Epithelial cell of esophagus (primary cell): Measurements from ENCODE around the gene TIGD1.

ENCODE experiments used
- DNase-seq: peaks from one replicate; pipeline ENCODE4 v3.0.0; 2010; ENCODE audit warnings: low read depth
- H3K4me3 ChIP-seq: 2 replicates; pipeline ENCODE4 v1.5.1; 2011; ENCODE audit warnings: mild to moderate bottlenecking, low read length, control low read depth
- TF ChIP-seq, protein P1 (sequence below): IDR thresholded peaks from 2 replicates; pipeline ENCODE4 v1.5.1; 2011; ENCODE audit warnings: low read depth, mild to moderate bottlenecking, low read length, control low read depth, inconsistent platforms; ENCODE audit not compliant: insufficient read depth; ENCODE audit errors: missing control alignments

The TIGD1 gene

GRCh38 chr2:232551250-232551638 is 887 bp upstream of the TIGD1 start:
- no peak for DNase-seq
- peak overlapping the region; percentile 83 for H3K4me3 ChIP-seq
- TF ChIP-seq, protein P1, sequence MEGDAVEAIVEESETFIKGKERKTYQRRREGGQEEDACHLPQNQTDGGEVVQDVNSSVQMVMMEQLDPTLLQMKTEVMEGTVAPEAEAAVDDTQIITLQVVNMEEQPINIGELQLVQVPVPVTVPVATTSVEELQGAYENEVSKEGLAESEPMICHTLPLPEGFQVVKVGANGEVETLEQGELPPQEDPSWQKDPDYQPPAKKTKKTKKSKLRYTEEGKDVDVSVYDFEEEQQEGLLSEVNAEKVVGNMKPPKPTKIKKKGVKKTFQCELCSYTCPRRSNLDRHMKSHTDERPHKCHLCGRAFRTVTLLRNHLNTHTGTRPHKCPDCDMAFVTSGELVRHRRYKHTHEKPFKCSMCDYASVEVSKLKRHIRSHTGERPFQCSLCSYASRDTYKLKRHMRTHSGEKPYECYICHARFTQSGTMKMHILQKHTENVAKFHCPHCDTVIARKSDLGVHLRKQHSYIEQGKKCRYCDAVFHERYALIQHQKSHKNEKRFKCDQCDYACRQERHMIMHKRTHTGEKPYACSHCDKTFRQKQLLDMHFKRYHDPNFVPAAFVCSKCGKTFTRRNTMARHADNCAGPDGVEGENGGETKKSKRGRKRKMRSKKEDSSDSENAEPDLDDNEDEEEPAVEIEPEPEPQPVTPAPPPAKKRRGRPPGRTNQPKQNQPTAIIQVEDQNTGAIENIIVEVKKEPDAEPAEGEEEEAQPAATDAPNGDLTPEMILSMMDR: no peak

DNA sequence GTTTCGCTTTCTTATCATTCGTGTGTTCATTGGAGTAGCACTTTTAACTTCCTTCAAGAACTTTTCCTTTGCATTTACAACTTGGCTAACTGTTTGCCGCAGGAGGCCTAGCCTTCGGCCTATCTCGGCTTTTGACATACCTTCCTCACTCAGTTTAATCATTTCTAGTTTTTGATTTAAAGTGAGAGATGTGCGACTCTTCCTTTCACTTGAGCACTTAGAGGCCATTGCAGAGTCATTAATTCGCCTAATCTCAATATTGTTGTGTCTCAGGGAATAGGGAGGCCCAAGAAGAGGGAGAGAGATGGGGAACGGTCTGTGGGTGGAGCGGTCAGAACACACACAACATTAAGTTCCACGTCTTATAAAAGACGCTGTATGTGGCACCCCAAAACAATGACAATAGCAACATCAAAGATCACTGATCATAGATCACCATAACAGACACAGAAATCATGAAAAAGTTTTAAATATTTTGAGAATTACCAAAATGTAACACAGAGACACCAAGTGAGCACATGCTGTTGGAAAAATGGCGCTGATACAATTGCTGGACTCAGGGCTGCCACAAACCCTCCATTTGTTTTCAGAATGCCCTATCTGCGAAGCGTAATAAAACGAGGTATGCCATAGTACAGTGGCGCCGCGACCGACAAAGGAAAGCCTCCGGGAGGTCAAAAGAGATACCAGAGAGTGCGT is 553 bp downstream of the TIGD1 start:
- no peak for DNase-seq
- TF ChIP-seq, protein P1: no peak
- H3K4me3 ChIP-seq: peak overlapping the region; percentile 83

GRCh38 chr2:232547991-232548390 is 2.4 kb downstream of the TIGD1 start:
- TF ChIP-seq, protein P1: no peak
- no peak for DNase-seq
- H3K4me3 ChIP-seq: no peak overlapping the region

DNA sequence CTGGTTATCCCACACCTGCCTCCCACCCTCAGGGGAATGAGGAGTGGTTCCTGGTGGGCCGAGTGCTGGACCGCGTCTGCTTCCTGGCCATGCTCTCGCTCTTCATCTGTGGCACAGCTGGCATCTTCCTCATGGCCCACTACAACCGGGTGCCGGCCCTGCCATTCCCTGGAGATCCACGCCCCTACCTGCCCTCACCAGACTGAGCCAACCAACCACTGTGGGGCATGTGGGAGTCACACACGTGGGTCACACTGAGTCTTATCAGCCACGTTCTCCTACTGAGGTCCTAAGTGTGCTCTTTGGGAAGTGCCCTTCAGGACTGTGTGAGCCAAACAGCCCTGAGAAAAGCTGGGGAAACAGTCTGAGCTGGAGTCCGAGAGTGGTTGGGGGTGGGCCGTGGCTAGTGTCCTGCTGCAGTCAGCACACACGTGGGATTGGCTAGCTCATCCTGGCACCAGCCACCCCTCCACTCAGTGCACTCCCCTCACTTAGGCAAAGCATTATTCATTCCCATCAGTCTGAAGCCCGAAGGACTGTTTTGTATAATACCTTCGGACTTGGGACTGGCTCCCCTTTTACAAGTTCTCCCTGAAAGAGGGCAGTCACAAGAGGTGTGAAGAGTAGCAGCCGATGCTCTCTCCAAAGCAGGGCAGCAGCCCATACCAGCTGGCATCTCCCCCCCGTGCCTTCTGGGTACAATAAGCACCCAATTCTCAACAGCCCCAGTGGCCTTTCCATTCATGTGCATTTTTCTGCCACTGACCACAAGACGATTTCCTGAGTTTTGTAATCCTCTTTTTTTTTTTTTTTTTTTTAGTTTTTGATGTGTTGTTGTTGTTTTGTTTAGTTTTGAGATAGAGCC is 4.6 kb downstream of the TIGD1 start:
- no peak overlapping the region for H3K4me3 ChIP-seq
- no peak for DNase-seq
- TF ChIP-seq, protein P1: no peak

DNA sequence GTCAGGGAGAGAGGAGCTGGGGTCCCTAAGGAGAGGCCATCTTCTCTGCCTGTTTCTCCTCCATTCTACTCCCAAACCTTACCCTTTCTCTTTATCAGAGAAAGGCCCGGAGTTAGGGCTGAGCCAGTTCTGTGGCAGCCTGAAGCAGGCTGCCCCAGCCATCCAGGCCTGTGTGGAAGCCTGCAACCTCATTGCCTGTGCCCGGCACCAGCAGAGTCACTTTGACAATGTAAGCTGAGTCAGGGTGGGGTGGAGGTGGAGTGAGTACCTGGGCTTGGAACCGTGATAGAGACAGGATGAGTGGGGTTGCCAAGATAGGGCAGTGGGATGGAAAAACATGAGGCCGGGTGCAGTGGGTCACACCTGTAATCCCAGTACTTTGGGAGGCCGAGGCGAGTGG is 5.7 kb downstream of the TIGD1 start:
- DNase-seq: no peak
- H3K4me3 ChIP-seq: no peak overlapping the region
- TF ChIP-seq, protein P1: no peak

DNA sequence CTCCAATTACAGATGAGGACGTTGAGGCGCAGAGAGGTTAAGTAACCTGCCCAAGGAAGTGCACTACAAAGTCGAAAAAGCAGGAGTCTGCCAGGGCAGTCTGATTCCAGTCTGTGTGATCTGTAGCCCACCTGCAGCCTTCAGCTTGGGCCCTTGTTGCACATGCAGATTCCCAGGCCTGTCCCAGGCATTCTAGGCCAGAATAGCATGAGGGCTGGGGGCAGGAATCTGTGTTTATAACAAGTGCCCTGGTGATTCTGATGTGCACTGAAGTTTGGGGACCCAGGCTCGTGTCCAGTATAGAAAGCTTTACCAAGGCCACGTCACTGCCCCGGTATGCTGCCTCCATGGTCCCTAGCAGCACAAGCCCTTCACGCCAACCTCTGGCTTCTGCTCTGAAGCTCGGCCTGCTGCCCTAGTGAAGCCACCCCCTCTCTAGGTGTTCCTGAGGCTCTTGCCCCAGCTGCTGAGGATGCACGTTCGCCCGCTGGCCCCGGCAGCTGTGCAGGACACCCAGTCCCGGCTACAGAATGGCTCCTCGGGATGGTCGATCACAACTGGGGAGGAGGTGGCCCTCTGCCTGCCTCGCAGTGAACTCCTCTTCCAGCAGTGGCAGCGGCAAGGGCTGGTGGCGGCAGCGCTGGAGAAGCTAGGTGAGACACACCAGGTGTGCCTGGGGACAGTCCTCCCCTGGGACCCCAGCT is 6.3 kb downstream of the TIGD1 start:
- TF ChIP-seq, protein P1: no peak
- DNase-seq: no peak

More for the DNA sequence above, 6.3 kb downstream of the TIGD1 start:
- H3K4me3 ChIP-seq: no peak overlapping the region
